Measurements from ENCODE around the gene R3HDM2. TPM values are rescaled to one million over a fixed set of nuclear protein-coding genes. Genes with fewer than 3 reads are reported as not detected.

The R3HDM2 gene
- total RNA-seq, 1 experiment from 2014 or later = 9.5 TPM

- no peak for DNase-seq (ENCODE audit: low spot score)
Observed at GRCh38 chr12:57467212-57467874, 36.5 kb upstream of the R3HDM2 start.

- no peak for DNase-seq (ENCODE audit: low spot score)
Observed at GRCh38 chr12:57465747-57466505, 35.1 kb upstream of the R3HDM2 start.

GRCh38 chr12:57465030-57465746 lies 34.3 kb upstream of the R3HDM2 start:
- DNase-seq (ENCODE audit: low spot score) = no peak

- DNase-seq (ENCODE audit: low spot score) = no peak
Observed at GRCh38 chr12:57464569-57464968, 33.7 kb upstream of the R3HDM2 start.

- DNase-seq (ENCODE audit: low spot score) = no peak
Observed at GRCh38 chr12:57462912-57463253, 32.0 kb upstream of the R3HDM2 start.

GRCh38 chr12:57462251-57462911 lies 31.5 kb upstream of the R3HDM2 start:
- DNase-seq (ENCODE audit: low spot score) = peak; percentile 91

GRCh38 chr12:57461917-57462250 lies 31.0 kb upstream of the R3HDM2 start:
- peak; percentile 48 for DNase-seq (ENCODE audit: low spot score)

GRCh38 chr12:57461276-57461916 lies 30.6 kb upstream of the R3HDM2 start:
- DNase-seq (ENCODE audit: low spot score) = peak; percentile 72

- DNase-seq (ENCODE audit: low spot score) = no peak
Observed at GRCh38 chr12:57460841-57461275, 30.0 kb upstream of the R3HDM2 start.

- no peak for DNase-seq (ENCODE audit: low spot score)
Observed at GRCh38 chr12:57460468-57460784, 29.6 kb upstream of the R3HDM2 start.

- DNase-seq (ENCODE audit: low spot score) = no peak
Observed at GRCh38 chr12:57459750-57460467, 29.1 kb upstream of the R3HDM2 start, which contains the start of gene GLI1. Gene GLI1, plus strand, starts transcription at chr12:57459785. Its CDS starts 3,907 bp downstream, at chr12:57463692.

GRCh38 chr12:57459055-57459749 lies 28.4 kb upstream of the R3HDM2 start:
- DNase-seq (ENCODE audit: low spot score) = peak; percentile 97

GRCh38 chr12:57458665-57459054 lies 27.8 kb upstream of the R3HDM2 start:
- DNase-seq (ENCODE audit: low spot score) = no peak

- DNase-seq (ENCODE audit: low spot score) = no peak
Observed at GRCh38 chr12:57456737-57457490, 26.1 kb upstream of the R3HDM2 start.

- DNase-seq (ENCODE audit: low spot score) = peak; percentile 77
Observed at GRCh38 chr12:57456145-57456700, 25.4 kb upstream of the R3HDM2 start.

- DNase-seq (ENCODE audit: low spot score) = no peak
Observed at GRCh38 chr12:57455374-57456144, 24.7 kb upstream of the R3HDM2 start.

- peak; percentile 89 for DNase-seq (ENCODE audit: low spot score)
Observed at GRCh38 chr12:57454566-57455373, 23.9 kb upstream of the R3HDM2 start, which contains the start of gene INHBE. Gene INHBE, plus strand, starts transcription at chr12:57455307. Its CDS starts 230 bp downstream, at chr12:57455537.

- DNase-seq (ENCODE audit: low spot score) = no peak
Observed at GRCh38 chr12:57454213-57454565, 23.3 kb upstream of the R3HDM2 start.
